PC-3 (cell line): ENCODE results near the gene PIEZO1. TPM values are rescaled to one million over a fixed set of nuclear protein-coding genes. Genes with fewer than 3 reads are reported as not detected.

Experiments used
- ATAC-seq: fragments of 200-7000 bp; cut with Tn5 transposase; 2 replicates; pipeline ENCODE4 v1.9.1; 2020; ENCODE audit warnings: mild to moderate bottlenecking, moderate library complexity
- BruUV-seq: library from RNA; stranded (reverse); fragments of 400-500 nt; replicated peaks from 2 replicates; lab custom pipeline; 2021; lab: Mats Ljungman, UMichigan
- CTCF ChIA-PET: fragments of 300-600 bp; sonication (Branson Sonifier 250); formaldehyde crosslinking; loops from one replicate; lab custom pipeline; 2022; ENCODE audit warnings: antibody characterized with exemption; lab: Charles Lee
- POLR2A ChIA-PET: fragments of 300-600 bp; sonication (Branson Sonifier 250); formaldehyde crosslinking; loops from one replicate; lab custom pipeline; 2022; ENCODE audit warnings: antibody characterized with exemption; ENCODE audit not compliant: unreplicated experiment; lab: Charles Lee
- DNase-seq: peaks from one replicate; pipeline ENCODE4 v3.0.0-alpha.2; 2015
- H2AFZ ChIP-seq: fragments of 300-600 bp; sonication (generic); 2 replicates; pipeline ENCODE4 v1.6.0; 2016; ENCODE audit warnings: antibody characterized with exemption, low read length
- H3F3A ChIP-seq: fragments of 300-600 bp; sonication (generic); one replicate; pipeline ENCODE4 v1.6.0; 2017; ENCODE audit warnings: antibody characterized with exemption, low read length, control low read depth, mild to moderate bottlenecking; ENCODE audit not compliant: unreplicated experiment
- H3K27ac ChIP-seq: fragments of 300-600 bp; sonication (generic); 2 replicates; pipeline ENCODE4 v1.5.1; 2016; ENCODE audit warnings: mild to moderate bottlenecking, low read length
- H3K27me3 ChIP-seq: fragments of 300-600 bp; sonication (generic); 2 replicates; pipeline ENCODE4 v1.6.1; 2016; ENCODE audit warnings: low read length, mixed read lengths
- H3K36me3 ChIP-seq: fragments of 300-600 bp; sonication (generic); 2 replicates; pipeline ENCODE4 v1.6.1; 2016; ENCODE audit warnings: low read depth, mixed run types, low read length, mixed read lengths
- H3K4me1 ChIP-seq: fragments of 300-600 bp; sonication (generic); 2 replicates; pipeline ENCODE4 v1.5.1; 2016; ENCODE audit warnings: low read length; ENCODE audit not compliant: insufficient read depth
- H3K4me2 ChIP-seq: fragments of 300-600 bp; sonication (generic); 2 replicates; pipeline ENCODE4 v1.6.0; 2016; ENCODE audit warnings: low read length
- H3K4me3 ChIP-seq: fragments of 300-600 bp; sonication (generic); 2 replicates; pipeline ENCODE4 v1.5.1; 2016; ENCODE audit warnings: mild to moderate bottlenecking, low read length, mixed read lengths
- H3K79me2 ChIP-seq: fragments of 300-600 bp; sonication (generic); 2 replicates; pipeline ENCODE4 v1.6.1; 2017; ENCODE audit warnings: low read length, mixed read lengths
- H3K9ac ChIP-seq: fragments of 300-600 bp; sonication (generic); 2 replicates; pipeline ENCODE4 v1.6.0; 2016; ENCODE audit warnings: mild to moderate bottlenecking, low read length
- H3K9me2 ChIP-seq: fragments of 300-600 bp; sonication (generic); replicated peaks from 2 replicates; pipeline ENCODE4 v1.6.1; 2016; ENCODE audit warnings: mixed run types, low read length, mixed read lengths
- H3K9me3 ChIP-seq: fragments of 300-600 bp; sonication (generic); 2 replicates; pipeline ENCODE4 v1.6.1; 2016; ENCODE audit warnings: low read length, mixed read lengths
- H4K20me1 ChIP-seq: fragments of 300-600 bp; sonication (generic); 2 replicates; pipeline ENCODE4 v1.6.1; 2016; ENCODE audit warnings: low read length, mixed read lengths
- EZH2 ChIP-seq: fragments of 300-600 bp; sonication (generic); IDR thresholded peaks from one replicate; pipeline ENCODE4 v1.6.1; 2017; ENCODE audit warnings: antibody characterized with exemption, mild to moderate bottlenecking, low read length; ENCODE audit not compliant: unreplicated experiment
- EZH2phosphoT487 ChIP-seq: fragments of 300-600 bp; sonication (generic); IDR thresholded peaks from 2 replicates; pipeline ENCODE4 v1.6.1; 2018; ENCODE audit warnings: mild to moderate bottlenecking, antibody characterized with exemption, low read length, borderline replicate concordance
- intact Hi-C: fragments of 100-400 bp; cut with micrococcal nuclease; formaldehyde crosslinking; loops from 2 replicates; pipeline ENCODE4 v1.9.0; 2023
- total RNA-seq: library from RNA; depleted of rRNA; stranded (reverse); fragments of >200 nt; gene quantifications from 2 replicates; pipeline ENCODE4 v1.2.3, GENCODE V29; 2014
- TF ChIP-seq, protein P1 (sequence below): fragments of 300-600 bp; sonication (generic); conservative IDR thresholded peaks from 2 replicates; pipeline ENCODE4 v1.5.1; 2017; ENCODE audit warnings: antibody characterized with exemption, low read depth, mild to moderate bottlenecking, low read length

PIEZO1 gene
- total RNA-seq, 1 experiment from 2014 or later: 180 TPM

DNA sequence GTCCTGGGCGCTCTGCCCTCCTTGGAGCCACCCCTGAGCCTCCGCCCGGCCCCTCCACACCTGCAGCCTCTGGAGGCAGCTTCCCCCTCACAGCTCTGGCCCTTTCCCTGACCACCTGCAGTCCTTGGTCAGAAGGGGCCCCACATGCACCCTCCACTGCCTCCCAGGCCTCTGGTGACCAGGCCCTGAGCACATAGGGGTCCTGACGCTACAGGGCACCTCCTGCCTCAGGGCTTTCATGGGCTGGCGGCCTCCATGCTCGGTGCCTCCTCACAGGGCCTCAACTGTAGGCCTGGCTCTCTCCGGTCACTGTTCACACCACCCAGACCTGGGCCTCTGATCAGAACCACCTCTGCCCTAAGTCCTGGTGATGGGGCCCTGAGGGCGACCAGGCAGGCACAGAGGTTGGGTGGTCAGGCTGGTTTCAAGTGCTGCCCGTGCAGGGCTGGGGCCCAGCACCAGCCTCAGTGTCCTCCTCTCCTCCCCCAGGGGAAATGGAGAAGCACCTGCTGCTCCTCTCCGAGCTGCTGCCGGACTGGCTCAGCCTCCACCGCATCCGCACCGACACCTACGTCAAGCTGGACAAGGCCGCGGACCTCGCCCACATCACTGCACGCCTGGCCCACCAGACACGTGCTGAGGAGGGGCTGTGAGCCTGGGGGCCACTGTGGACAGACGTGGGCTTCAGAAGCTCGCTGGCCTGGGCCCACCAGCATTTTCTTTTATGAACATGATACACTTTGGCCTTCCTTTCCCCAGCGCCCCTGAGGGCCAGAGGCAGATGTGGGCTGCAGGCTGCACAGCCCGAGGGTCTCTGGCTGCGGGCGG lies 22.8 kb upstream of the PIEZO1 start:
- Histone ChIP-seq H3K9ac (no peak overlapping the region), H2AFZ (no peak overlapping the region), H3K79me2 (peaks cover 51% of the 10 kb centered on the region), H3K4me2 (no peak overlapping the region), H3K4me3 (no peak overlapping the region), H3K9me2 (no peaks in the 10 kb centered on the region), H3K9me3 (no peaks in the 10 kb centered on the region), H4K20me1 (peaks cover 8% of the 10 kb centered on the region; the same call in 1 of the 2 replicates), H3K36me3 (peaks cover 12% of the 10 kb centered on the region; the same call in 1 of the 2 replicates), H3K27ac (no peak overlapping the region), H3K4me1 (peaks cover 17% of the 10 kb centered on the region), H3F3A (no peaks in the 10 kb centered on the region), H3K27me3 (no peaks in the 10 kb centered on the region)
- ATAC-seq (no peak), DNase-seq (no peak)
- TF ChIP-seq EZH2 (no peak), EZH2phosphoT487 (no peak)
- TF ChIP-seq, protein P1, sequence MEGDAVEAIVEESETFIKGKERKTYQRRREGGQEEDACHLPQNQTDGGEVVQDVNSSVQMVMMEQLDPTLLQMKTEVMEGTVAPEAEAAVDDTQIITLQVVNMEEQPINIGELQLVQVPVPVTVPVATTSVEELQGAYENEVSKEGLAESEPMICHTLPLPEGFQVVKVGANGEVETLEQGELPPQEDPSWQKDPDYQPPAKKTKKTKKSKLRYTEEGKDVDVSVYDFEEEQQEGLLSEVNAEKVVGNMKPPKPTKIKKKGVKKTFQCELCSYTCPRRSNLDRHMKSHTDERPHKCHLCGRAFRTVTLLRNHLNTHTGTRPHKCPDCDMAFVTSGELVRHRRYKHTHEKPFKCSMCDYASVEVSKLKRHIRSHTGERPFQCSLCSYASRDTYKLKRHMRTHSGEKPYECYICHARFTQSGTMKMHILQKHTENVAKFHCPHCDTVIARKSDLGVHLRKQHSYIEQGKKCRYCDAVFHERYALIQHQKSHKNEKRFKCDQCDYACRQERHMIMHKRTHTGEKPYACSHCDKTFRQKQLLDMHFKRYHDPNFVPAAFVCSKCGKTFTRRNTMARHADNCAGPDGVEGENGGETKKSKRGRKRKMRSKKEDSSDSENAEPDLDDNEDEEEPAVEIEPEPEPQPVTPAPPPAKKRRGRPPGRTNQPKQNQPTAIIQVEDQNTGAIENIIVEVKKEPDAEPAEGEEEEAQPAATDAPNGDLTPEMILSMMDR: no peak
- ChIA-PET POLR2A (no interaction called here), CTCF (no interaction called here)
- intact Hi-C loops: no loop called here
- no TSS peak for BruUV-seq

DNA sequence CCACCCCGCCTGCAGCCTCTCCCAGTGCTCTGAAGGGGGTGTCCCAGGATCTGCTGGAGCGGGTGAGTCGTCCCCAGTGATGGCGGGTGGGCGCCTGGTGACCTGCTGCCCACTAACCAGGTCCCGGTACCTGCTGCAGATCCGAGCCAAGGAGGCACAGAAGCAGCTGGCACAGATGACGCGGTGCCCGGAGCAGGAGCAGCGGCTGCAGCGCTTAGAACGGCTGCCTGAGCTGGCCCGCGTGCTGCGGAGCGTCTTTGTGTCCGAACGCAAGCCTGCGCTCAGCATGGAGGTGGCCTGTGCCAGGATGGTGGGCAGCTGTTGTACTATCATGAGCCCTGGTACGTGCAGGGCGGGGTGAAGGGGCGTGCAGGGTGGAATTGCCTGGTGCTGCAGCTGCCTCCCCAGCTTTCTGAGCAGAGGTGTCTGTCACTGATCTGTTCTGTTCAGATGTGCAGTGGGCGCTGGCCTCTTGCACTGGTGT lies 22.2 kb upstream of the PIEZO1 start:
- Histone ChIP-seq H3F3A (no peaks in the 10 kb centered on the region), H3K79me2 (peaks cover 51% of the 10 kb centered on the region), H3K4me2 (no peak overlapping the region), H3K27me3 (no peaks in the 10 kb centered on the region), H3K4me3 (no peak overlapping the region), H4K20me1 (peaks cover 8% of the 10 kb centered on the region; the same call in 1 of the 2 replicates), H3K4me1 (peaks cover 17% of the 10 kb centered on the region), H3K9ac (no peak overlapping the region), H3K27ac (no peak overlapping the region), H3K9me3 (no peaks in the 10 kb centered on the region), H3K9me2 (no peaks in the 10 kb centered on the region), H2AFZ (no peak overlapping the region), H3K36me3 (peaks cover 12% of the 10 kb centered on the region; the same call in 1 of the 2 replicates)
- ChIA-PET POLR2A (no interaction called here), CTCF (no interaction called here)
- BruUV-seq: no TSS peak
- TF ChIP-seq EZH2phosphoT487: no peak
- no peak for TF ChIP-seq EZH2
- TF ChIP-seq, protein P1: no peak
- intact Hi-C loops: no loop called here
- ATAC-seq: no peak
- no peak for DNase-seq
